ES-I3 (cell line): ENCODE measurements around the gene RSBN1.

Experiments used
- H3K36me3 ChIP-seq: 2 replicates; pipeline ENCODE4 v1.6.1; 2013; ENCODE audit warnings: mild to moderate bottlenecking, low read length, control low read depth, moderate library complexity; ENCODE audit not compliant: insufficient read depth
- H3K4me1 ChIP-seq: 2 replicates; pipeline ENCODE4 v1.6.1; 2013; ENCODE audit warnings: mild to moderate bottlenecking, control low read depth, low read length; ENCODE audit not compliant: insufficient read depth
- H3K9ac ChIP-seq: 2 replicates; pipeline ENCODE4 v1.6.1; 2013; ENCODE audit warnings: low read depth, mild to moderate bottlenecking, low read length, moderate library complexity
- H3K9me3 ChIP-seq: 2 replicates; pipeline ENCODE4 v1.6.1; 2013; ENCODE audit warnings: mild to moderate bottlenecking, low read length, moderate library complexity; ENCODE audit not compliant: control insufficient read depth, insufficient read depth

The RSBN1 gene

GRCh38 chr1:113780374-113781146 is 31.7 kb downstream of the RSBN1 start:
- Histone ChIP-seq H3K4me1 (peaks cover 10% of the 10 kb centered on the region), H3K9ac (no peak overlapping the region), H3K9me3 (no peaks in the 10 kb centered on the region), H3K36me3 (no peaks in the 10 kb centered on the region)

GRCh38 chr1:113779542-113779941 is 32.7 kb downstream of the RSBN1 start:
- Histone ChIP-seq H3K9me3 (no peaks in the 10 kb centered on the region), H3K36me3 (no peaks in the 10 kb centered on the region), H3K9ac (no peak overlapping the region)

GRCh38 chr1:113777561-113777960 is 34.7 kb downstream of the RSBN1 start:
- no peak overlapping the region for H3K9ac ChIP-seq
- H3K4me1 ChIP-seq = peaks cover 10% of the 10 kb centered on the region
- H3K36me3 ChIP-seq = no peaks in the 10 kb centered on the region
- H3K9me3 ChIP-seq = no peaks in the 10 kb centered on the region

More at GRCh38 chr1:113779542-113779941, 32.7 kb downstream of the RSBN1 start:
- H3K4me1 ChIP-seq = peaks cover 10% of the 10 kb centered on the region

- no peaks in the 10 kb centered on the region for H3K9me3 ChIP-seq
- H3K36me3 ChIP-seq = 0 out of 2 replicates have a peak, but pooled peaks cover 2% of the 10 kb centered on the region
- peaks cover 16% of the 10 kb centered on the region; the same call in 1 of the 2 replicates for H3K4me1 ChIP-seq
- H3K9ac ChIP-seq = no peak overlapping the region
Observed at GRCh38 chr1:113770031-113770430, 42.2 kb downstream of the RSBN1 start.

- Histone ChIP-seq H3K9me3 (no peaks in the 10 kb centered on the region), H3K36me3 (0 out of 2 replicates have a peak, but pooled peaks cover 2% of the 10 kb centered on the region), H3K4me1 (peaks cover 16% of the 10 kb centered on the region; the same call in 1 of the 2 replicates), H3K9ac (no peak overlapping the region)
Observed at GRCh38 chr1:113769601-113769970, 42.7 kb downstream of the RSBN1 start.

- H3K9me3 ChIP-seq = no peaks in the 10 kb centered on the region
- peaks cover 16% of the 10 kb centered on the region; the same call in 1 of the 2 replicates for H3K4me1 ChIP-seq
- 0 out of 2 replicates have a peak, but pooled peaks cover 2% of the 10 kb centered on the region for H3K36me3 ChIP-seq
- H3K9ac ChIP-seq = no peak overlapping the region
Observed at GRCh38 chr1:113768916-113769600, 43.2 kb downstream of the RSBN1 start.

- no peaks in the 10 kb centered on the region for H3K9me3 ChIP-seq
- 0 out of 2 replicates have a peak, but pooled peaks cover 2% of the 10 kb centered on the region for H3K36me3 ChIP-seq
- H3K4me1 ChIP-seq = peaks cover 10% of the 10 kb centered on the region; the same call in 1 of the 2 replicates
- H3K9ac ChIP-seq = no peak overlapping the region
Observed at GRCh38 chr1:113765306-113766230, 46.7 kb downstream of the RSBN1 start.

GRCh38 chr1:113763661-113764060 is 48.6 kb downstream of the RSBN1 start:
- Histone ChIP-seq H3K9ac (no peak overlapping the region), H3K36me3 (0 out of 2 replicates have a peak, but pooled peaks cover 2% of the 10 kb centered on the region), H3K9me3 (no peaks in the 10 kb centered on the region), H3K4me1 (peaks cover 3% of the 10 kb centered on the region; the same call in 1 of the 2 replicates)

GRCh38 chr1:113761937-113762336 is 50.3 kb downstream of the RSBN1 start:
- H3K36me3 ChIP-seq = 0 out of 2 replicates have a peak, but pooled peaks cover 2% of the 10 kb centered on the region
- peaks cover 10% of the 10 kb centered on the region; the same call in 1 of the 2 replicates for H3K4me1 ChIP-seq
- H3K9ac ChIP-seq = no peak overlapping the region
- no peaks in the 10 kb centered on the region for H3K9me3 ChIP-seq

GRCh38 chr1:113760102-113761080 is 51.9 kb downstream of the RSBN1 start:
- Histone ChIP-seq H3K36me3 (no peaks in the 10 kb centered on the region), H3K9me3 (no peaks in the 10 kb centered on the region), H3K9ac (peak overlapping the region; percentile 74), H3K4me1 (peaks cover 10% of the 10 kb centered on the region; the same call in 1 of the 2 replicates)

- no peaks in the 10 kb centered on the region for H3K9me3 ChIP-seq
- peak within 1 kb of the TSS; percentile 74 for H3K9ac ChIP-seq
- peaks cover 10% of the 10 kb centered on the region; the same call in 1 of the 2 replicates for H3K4me1 ChIP-seq
- H3K36me3 ChIP-seq = no peaks in the 10 kb centered on the region
Observed at GRCh38 chr1:113759333-113760101, 52.8 kb downstream of the RSBN1 start, which contains the start of gene PHTF1. TSS of gene PHTF1 (minus strand) at chr1:113759486. CDS start at chr1:113758703, 783 bp downstream.

- Histone ChIP-seq H3K9ac (peak overlapping the region; percentile 74), H3K4me1 (peaks cover 10% of the 10 kb centered on the region; the same call in 1 of the 2 replicates), H3K9me3 (no peaks in the 10 kb centered on the region), H3K36me3 (no peaks in the 10 kb centered on the region; the same call in 1 of the 2 replicates)
Observed at GRCh38 chr1:113758631-113759332, 53.5 kb downstream of the RSBN1 start.
